GM12891 (cell line): ENCODE results near the gene PSMC3.

ENCODE experiments used
- POLR2A ChIP-seq: IDR thresholded peaks from 2 replicates; pipeline ENCODE4 v1.6.1; 2011; ENCODE audit warnings: low read depth, low read length, control low read depth
- POLR2AphosphoS5 ChIP-seq: IDR thresholded peaks from 2 replicates; pipeline ENCODE4 v1.6.1; 2011; ENCODE audit warnings: low read depth, low read length, control low read depth
- SPI1 ChIP-seq: IDR thresholded peaks from 2 replicates; pipeline ENCODE4 v1.6.1; 2011; ENCODE audit warnings: low read depth, low read length, control low read depth

DNA sequence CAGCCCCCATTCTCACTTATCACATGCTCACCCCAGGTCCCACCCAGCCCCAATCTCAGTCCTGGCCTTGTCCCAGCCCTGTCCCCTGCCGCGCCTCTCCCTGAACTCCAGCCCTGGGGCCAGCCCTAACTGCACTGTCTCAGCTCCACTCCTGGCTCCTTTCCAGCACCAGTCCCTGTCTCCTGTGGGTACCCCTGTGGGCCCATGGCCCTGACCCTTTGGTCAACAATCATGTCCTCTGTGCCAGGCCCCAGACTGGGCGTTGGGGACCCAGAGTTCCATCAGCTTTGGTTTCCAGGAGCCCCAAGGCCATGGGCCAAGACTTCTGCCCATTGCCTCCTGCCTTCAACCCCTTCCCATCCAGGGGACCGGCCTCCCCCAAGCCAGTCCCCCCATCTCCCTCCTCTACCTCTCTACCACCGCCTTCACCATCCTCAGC, 48.6 kb downstream of the PSMC3 start:
- TF ChIP-seq POLR2AphosphoS5 (no peak), POLR2A (no peak), SPI1 (no peak)
